GM13976 (cell line): Measurements from ENCODE around the gene ZBTB48.

ENCODE experiments used
- DNase-seq: peaks from one replicate; pipeline ENCODE4 v3.0.0; 2012; ENCODE audit warnings: low spot score
- in situ Hi-C: fragments of 300-500 bp; cut with MboI; formaldehyde crosslinking; loops from one replicate; pipeline ENCODE4 v1.12.0; 2022; ENCODE audit warnings: low sequenced_read_pairs, mixed read lengths, inconsistent platforms; ENCODE audit not compliant: unreplicated experiment
- TF ChIP-seq, protein P1 (sequence below): IDR thresholded peaks from 2 replicates; pipeline ENCODE4 v1.5.1; 2012; ENCODE audit warnings: borderline replicate concordance, mild to moderate bottlenecking; ENCODE audit not compliant: insufficient read depth; ENCODE audit errors: extremely low read depth, missing control alignments, control extremely low read depth

Gene ZBTB48

DNA sequence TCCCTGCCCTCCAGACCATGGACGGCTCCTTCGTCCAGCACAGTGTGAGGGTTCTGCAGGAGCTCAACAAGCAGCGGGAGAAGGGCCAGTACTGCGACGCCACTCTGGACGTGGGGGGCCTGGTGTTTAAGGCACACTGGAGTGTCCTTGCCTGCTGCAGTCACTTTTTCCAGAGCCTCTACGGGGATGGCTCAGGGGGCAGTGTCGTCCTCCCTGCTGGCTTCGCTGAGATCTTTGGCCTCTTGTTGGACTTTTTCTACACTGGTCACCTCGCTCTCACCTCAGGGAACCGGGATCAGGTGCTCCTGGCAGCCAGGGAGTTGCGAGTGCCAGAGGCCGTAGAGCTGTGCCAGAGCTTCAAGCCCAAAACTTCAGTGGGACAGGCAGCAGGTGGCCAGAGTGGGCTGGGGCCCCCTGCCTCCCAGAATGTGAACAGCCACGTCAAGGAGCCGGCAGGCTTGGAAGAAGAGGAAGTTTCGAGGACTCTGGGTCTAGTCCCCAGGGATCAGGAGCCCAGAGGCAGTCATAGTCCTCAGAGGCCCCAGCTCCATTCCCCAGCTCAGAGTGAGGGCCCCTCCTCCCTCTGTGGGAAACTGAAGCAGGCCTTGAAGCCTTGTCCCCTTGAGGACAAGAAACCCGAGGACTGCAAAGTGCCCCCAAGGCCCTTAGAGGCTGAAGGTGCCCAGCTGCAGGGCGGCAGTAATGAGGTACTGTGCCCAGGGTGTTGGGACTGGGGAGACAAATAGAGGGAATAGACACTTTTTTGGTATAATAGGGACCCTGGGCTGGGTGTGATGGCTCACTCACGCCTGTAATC lies 1.0 kb downstream of the ZBTB48 start:
- in situ Hi-C loops = no loop called here
- no peak for DNase-seq
- TF ChIP-seq, protein P1, sequence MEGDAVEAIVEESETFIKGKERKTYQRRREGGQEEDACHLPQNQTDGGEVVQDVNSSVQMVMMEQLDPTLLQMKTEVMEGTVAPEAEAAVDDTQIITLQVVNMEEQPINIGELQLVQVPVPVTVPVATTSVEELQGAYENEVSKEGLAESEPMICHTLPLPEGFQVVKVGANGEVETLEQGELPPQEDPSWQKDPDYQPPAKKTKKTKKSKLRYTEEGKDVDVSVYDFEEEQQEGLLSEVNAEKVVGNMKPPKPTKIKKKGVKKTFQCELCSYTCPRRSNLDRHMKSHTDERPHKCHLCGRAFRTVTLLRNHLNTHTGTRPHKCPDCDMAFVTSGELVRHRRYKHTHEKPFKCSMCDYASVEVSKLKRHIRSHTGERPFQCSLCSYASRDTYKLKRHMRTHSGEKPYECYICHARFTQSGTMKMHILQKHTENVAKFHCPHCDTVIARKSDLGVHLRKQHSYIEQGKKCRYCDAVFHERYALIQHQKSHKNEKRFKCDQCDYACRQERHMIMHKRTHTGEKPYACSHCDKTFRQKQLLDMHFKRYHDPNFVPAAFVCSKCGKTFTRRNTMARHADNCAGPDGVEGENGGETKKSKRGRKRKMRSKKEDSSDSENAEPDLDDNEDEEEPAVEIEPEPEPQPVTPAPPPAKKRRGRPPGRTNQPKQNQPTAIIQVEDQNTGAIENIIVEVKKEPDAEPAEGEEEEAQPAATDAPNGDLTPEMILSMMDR = no peak

DNA sequence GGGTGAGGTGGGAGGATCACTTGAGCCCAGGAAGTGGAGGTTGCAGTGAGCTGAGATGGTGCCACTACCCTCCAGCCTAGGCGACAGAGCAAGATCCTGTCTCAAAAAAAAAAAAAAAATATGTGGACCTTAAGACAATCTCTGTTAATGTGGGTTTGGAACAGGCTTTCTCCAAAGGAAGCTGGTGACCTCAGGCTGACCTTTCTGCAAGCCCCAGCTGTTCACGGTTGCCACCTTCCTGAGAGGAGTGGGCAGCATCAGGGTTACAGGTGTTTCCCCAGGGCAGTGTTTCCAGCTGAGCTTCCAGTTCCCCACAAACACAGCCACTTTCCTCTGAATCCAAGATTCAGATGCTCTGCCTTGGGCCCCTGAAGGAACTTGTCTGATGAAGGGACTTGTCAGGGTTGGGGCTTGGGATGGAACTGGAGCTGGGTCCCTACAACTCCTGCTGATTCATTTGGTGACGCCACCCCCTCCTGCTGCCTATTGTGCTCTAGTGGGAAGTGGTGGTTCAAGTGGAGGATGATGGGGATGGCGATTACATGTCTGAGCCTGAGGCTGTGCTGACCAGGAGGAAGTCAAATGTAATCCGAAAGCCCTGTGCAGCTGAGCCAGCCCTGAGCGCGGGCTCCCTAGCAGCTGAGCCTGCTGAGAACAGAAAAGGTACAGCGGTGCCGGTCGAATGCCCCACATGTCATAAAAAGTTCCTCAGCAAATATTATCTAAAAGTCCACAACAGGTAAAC lies 1.9 kb downstream of the ZBTB48 start:
- in situ Hi-C loops = no loop called here
- DNase-seq = no peak
- TF ChIP-seq, protein P1 = no peak

DNA sequence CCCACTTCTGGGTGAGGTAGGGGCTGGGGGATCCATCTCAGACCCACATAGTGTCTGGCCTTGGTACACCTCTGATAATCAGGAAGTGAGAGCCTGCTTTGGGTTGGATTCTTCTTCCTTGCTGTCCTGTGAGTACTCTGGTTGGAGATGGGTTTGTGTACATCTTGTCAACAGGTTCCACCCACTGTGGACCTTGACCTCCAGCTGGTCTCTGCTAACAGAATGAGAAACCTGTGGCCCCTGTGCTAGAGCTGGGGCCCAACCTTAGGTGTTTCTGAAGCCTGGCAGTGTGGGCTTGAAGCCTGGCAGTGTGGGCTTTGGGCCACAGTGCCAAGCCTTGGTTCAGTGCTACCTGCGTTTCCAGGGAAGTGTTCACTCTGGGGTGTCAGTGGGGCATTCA lies 2.6 kb downstream of the ZBTB48 start:
- DNase-seq = no peak
- TF ChIP-seq, protein P1 = no peak
- in situ Hi-C loops = no loop called here

DNA sequence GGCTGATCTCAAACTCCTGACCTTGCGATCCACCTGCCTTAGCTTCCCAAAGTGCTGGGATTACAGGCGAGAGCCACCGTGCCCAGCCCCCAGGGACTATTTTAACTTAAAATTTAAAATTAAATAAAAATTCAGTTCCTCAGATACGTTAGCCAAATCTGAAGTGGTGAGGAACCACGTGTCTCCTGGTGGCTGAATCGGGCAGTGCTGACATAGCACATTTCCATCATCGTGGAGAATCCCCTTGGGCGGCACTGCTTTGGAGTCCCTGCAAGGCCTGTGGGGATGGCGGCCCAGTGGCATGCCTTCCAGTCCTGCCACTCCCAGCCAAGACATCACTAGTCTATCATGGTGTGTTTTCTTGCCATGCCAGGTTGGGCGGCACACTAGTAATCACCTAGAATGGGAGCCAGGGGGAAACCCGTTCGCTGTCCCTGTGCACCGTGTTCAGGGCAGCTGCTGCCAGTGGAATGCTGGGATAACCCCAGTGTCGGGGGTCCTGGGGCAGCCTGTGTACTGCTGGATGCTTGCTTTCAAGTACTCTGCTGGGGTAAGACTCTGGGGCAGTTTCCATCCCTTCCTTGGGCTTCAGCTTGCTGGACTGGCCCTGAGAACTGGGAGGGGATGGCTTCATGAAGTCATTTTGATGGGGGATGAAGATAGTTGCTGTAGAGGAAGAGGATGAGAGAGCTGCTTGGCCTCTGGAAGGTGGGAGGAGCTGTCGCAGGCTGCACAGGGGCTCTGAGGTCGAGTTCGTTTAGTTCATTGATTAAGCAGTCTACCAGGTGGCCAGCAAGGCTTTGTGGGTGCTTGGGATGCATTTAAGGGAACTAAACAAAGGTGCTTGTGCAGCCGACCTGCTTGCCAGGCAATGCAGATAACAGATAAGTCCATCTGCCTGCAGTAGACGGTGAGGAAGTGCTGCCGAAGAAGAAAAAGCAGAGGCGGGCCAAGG lies 4.6 kb downstream of the ZBTB48 start:
- in situ Hi-C loops = no loop called here
- TF ChIP-seq, protein P1 = no peak
- DNase-seq = no peak

DNA sequence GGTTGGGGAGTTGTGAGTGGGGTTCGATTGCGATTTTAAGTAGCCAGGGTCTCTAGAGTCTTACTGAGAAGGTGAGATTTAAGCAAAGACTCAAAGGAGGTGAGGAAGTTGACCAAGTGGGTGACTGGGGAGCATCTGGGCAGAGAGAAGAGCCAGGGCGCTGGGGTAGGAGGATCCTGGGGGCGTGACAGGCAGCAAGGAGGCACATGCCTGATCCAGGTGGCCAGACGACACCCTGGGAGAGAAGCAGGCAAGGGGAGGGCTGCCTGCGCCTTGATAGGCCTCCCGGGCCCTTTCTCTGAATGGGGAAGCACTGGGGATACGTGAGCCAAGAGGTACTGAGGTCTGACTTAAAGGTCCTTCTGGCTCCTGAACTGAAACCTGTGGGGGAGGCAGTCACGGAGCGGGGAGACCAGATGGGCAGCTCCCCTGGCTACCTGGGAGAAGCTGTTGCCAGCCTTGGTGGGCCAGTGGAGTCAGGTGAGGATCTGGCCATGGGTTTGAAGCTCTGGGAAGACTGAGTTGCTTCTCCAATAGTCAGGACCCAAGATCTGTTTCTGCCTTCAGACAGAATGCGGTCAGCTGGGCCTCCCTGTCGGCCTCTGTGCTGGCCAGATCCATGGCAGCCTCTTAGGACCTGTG lies 5.4 kb downstream of the ZBTB48 start:
- DNase-seq = no peak
- in situ Hi-C loops = no loop called here
- TF ChIP-seq, protein P1 = no peak
